Measurements from ENCODE around the gene DGCR8.

Gene DGCR8

DNA sequence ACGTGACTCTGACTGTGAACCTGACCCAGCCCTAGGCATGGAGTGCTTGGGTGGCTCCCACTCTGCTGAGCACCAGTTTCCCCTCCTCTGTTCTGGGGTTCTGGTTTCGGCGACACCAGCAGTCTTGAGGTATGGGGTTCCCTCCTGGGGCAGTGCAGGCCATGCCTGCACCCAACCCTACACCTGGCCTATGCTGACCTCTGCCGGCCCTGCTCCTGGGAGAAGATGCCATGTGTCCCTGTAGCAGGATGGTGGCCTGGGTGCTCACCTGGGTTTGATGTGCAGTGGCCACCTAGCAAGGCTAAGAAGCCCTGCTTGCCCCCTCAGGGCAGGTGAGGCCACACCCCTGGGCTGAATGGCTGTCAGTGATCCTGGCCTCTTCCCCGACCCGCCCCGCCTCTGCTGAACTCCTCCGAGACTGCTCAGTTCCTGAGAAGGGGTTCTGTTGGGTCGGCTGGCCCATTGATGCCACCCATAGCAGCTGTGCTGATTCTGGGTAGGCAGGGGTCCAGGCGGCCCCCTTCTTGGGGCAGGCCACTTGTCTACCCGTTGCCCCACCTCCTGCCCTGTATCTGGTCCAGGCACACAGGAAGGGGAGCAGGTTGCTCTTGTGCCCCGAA, 54.0 kb downstream of the DGCR8 start:
- H3K4me1 ChIP-seq (ENCODE audit: control insufficient read depth in 1 of 2, insufficient read depth in 2 of 2, low read length in 2 of 2), result peaks cover 7 to 28% of the 10 kb centered on the region in 2 donors
- peak overlapping the region in 1 of 2 donors; percentile 18 for H3K9ac ChIP-seq (ENCODE audit: low read depth in 1 of 2, low read length in 2 of 2)
- H3K4me3 ChIP-seq (ENCODE audit: low read depth in 1 of 2, low read length in 2 of 2), result no peak overlapping the region
- no peaks in the 10 kb centered on the region for H3K27me3 ChIP-seq (ENCODE audit: control insufficient read depth in 1 of 2, insufficient read depth in 2 of 2, low read length in 2 of 2)
- H3K36me3 ChIP-seq (ENCODE audit: control insufficient read depth in 1 of 2, insufficient read depth in 2 of 2, low read length in 2 of 2), result no peaks in the 10 kb centered on the region
- H3K27ac ChIP-seq (ENCODE audit: low read depth, low read length), result no peak overlapping the region
- no peaks in the 10 kb centered on the region for H3K9me3 ChIP-seq (ENCODE audit: control insufficient read depth in 1 of 2, low read length in 2 of 2)

DNA sequence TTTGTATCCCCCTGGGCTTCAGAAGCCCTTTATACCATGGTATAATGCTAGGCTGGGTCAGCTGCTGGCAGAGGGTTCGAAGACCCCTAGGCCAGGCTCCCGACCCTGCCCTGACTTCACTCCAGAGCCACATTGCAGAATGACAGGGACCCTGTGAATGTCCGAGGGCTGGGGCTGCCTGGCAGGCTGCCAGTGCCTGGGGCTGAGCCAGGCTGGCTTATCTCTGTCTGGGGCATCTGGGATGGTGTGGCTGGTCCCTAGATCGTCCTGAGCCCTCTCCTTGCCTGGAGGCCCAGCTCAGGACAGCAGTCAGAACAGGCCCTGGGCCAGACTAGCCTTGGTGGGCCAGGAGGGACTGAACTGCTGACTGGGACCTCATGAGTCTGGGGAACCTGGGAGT, 55.2 kb downstream of the DGCR8 start:
- no peaks in the 10 kb centered on the region for H3K27me3 ChIP-seq (ENCODE audit: control insufficient read depth in 1 of 2, insufficient read depth in 2 of 2, low read length in 2 of 2)
- no peaks in the 10 kb centered on the region for H3K9me3 ChIP-seq (ENCODE audit: control insufficient read depth in 1 of 2, low read length in 2 of 2)
- no peak overlapping the region for H3K27ac ChIP-seq (ENCODE audit: low read depth, low read length)
- H3K4me3 ChIP-seq (ENCODE audit: low read depth in 1 of 2, low read length in 2 of 2), result no peak overlapping the region
- peaks cover 7 to 20% of the 10 kb centered on the region in 2 donors for H3K4me1 ChIP-seq (ENCODE audit: control insufficient read depth in 1 of 2, insufficient read depth in 2 of 2, low read length in 2 of 2)
- peaks cover 4 to 6% of the 10 kb centered on the region in 2 donors for H3K36me3 ChIP-seq (ENCODE audit: control insufficient read depth in 1 of 2, insufficient read depth in 2 of 2, low read length in 2 of 2)
- H3K9ac ChIP-seq (ENCODE audit: low read depth in 1 of 2, low read length in 2 of 2), result no peak overlapping the region

DNA sequence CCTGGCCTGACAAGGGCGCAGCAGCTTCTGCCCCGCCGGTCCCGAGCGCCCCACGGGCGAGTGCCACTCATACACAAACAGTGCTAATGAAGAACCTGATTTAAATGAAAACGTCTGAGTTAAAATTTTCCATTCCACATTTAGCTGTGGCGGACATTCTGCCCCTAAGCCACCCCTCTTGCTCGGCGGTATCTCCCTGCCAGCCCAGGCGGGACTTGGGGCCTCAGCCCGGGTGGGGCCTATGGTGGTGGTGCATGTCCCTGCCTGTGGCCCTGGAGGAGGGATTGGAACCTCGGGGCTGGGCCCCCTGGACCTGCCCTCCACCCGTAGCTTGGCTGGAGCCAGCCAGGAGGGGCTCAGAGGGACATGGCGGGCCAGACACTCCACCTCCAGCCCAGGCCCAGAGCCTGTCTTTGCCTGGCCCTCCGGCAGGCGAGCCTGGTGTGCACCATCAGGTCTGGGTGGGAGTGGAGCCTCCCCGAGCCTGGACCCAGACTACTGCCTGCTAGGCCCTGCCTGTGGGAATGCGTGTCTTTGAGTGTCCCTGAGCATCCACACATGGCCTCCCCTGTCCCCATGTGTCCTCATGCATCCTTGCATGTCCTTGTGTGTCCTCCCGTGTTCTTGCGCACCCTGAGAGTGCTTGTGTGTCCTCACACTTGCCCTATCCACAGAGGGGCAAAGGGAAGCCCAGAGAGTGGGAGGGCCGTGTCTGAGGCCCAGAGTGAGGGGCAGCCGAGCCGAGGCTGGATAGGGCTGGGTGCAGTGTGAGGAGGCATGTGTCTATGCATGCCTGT, 56.0 kb downstream of the DGCR8 start:
- Histone ChIP-seq H3K9ac (ENCODE audit: low read depth in 1 of 2, low read length in 2 of 2) (no peak overlapping the region), H3K27me3 (ENCODE audit: control insufficient read depth in 1 of 2, insufficient read depth in 2 of 2, low read length in 2 of 2) (no peaks in the 10 kb centered on the region), H3K4me3 (ENCODE audit: low read depth in 1 of 2, low read length in 2 of 2) (no peak overlapping the region), H3K36me3 (ENCODE audit: control insufficient read depth in 1 of 2, insufficient read depth in 2 of 2, low read length in 2 of 2) (peaks cover 4 to 6% of the 10 kb centered on the region in 2 donors), H3K4me1 (ENCODE audit: control insufficient read depth in 1 of 2, insufficient read depth in 2 of 2, low read length in 2 of 2) (peaks cover 7 to 14% of the 10 kb centered on the region in 2 donors), H3K9me3 (ENCODE audit: control insufficient read depth in 1 of 2, low read length in 2 of 2) (no peaks in the 10 kb centered on the region), H3K27ac (ENCODE audit: low read depth, low read length) (no peak overlapping the region)

DNA sequence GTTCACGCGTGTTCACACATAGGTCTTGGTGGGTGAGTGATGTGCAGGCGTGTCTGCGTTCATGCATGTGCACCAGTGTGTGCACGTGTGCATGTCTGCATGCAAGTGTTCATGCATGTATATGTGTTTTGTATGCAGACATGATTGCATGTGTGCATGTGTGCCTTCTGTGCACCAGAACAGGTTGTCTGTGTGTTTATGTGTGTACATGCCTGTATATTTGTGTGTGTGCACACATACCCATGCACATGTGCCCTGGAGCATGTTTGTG, 56.5 kb downstream of the DGCR8 start:
- H3K9me3 ChIP-seq (ENCODE audit: control insufficient read depth in 1 of 2, low read length in 2 of 2), result no peaks in the 10 kb centered on the region
- no peaks in the 10 kb centered on the region for H3K27me3 ChIP-seq (ENCODE audit: control insufficient read depth in 1 of 2, insufficient read depth in 2 of 2, low read length in 2 of 2)
- H3K4me3 ChIP-seq (ENCODE audit: low read depth in 1 of 2, low read length in 2 of 2), result no peak overlapping the region
- no peak overlapping the region for H3K9ac ChIP-seq (ENCODE audit: low read depth in 1 of 2, low read length in 2 of 2)
- peaks cover 7 to 14% of the 10 kb centered on the region in 2 donors for H3K4me1 ChIP-seq (ENCODE audit: control insufficient read depth in 1 of 2, insufficient read depth in 2 of 2, low read length in 2 of 2)
- peaks cover 4 to 6% of the 10 kb centered on the region in 2 donors for H3K36me3 ChIP-seq (ENCODE audit: control insufficient read depth in 1 of 2, insufficient read depth in 2 of 2, low read length in 2 of 2)
- H3K27ac ChIP-seq (ENCODE audit: low read depth, low read length), result no peak overlapping the region

DNA sequence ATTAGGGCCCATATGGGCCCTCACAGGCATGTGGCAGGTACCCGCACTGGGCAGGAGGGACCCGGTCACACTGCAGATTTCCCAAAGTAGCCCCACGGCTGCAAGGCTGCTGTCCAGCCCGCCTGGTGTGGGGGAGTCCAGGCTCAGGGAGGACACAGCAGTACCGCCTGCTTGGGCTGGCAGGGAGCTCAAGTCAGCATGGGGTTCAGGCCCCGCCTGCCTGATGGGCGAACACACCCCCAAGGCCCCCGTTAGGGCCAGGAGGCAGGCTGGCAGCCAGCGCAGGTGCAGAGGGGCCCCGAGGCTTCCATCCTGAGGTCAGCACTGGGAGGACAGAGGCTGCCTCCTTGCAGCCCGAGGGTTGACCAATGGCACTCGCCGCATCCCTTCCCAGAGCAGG, 57.1 kb downstream of the DGCR8 start:
- no peak overlapping the region for H3K4me3 ChIP-seq (ENCODE audit: low read depth in 1 of 2, low read length in 2 of 2)
- peaks cover 4 to 6% of the 10 kb centered on the region in 2 donors for H3K36me3 ChIP-seq (ENCODE audit: control insufficient read depth in 1 of 2, insufficient read depth in 2 of 2, low read length in 2 of 2)
- H3K27ac ChIP-seq (ENCODE audit: low read depth, low read length), result no peak overlapping the region
- no peaks in the 10 kb centered on the region for H3K9me3 ChIP-seq (ENCODE audit: control insufficient read depth in 1 of 2, low read length in 2 of 2)
- peaks cover 7 to 13% of the 10 kb centered on the region in 2 donors for H3K4me1 ChIP-seq (ENCODE audit: control insufficient read depth in 1 of 2, insufficient read depth in 2 of 2, low read length in 2 of 2)
- no peak overlapping the region for H3K9ac ChIP-seq (ENCODE audit: low read depth in 1 of 2, low read length in 2 of 2)
- no peaks in the 10 kb centered on the region for H3K27me3 ChIP-seq (ENCODE audit: control insufficient read depth in 1 of 2, insufficient read depth in 2 of 2, low read length in 2 of 2)

DNA sequence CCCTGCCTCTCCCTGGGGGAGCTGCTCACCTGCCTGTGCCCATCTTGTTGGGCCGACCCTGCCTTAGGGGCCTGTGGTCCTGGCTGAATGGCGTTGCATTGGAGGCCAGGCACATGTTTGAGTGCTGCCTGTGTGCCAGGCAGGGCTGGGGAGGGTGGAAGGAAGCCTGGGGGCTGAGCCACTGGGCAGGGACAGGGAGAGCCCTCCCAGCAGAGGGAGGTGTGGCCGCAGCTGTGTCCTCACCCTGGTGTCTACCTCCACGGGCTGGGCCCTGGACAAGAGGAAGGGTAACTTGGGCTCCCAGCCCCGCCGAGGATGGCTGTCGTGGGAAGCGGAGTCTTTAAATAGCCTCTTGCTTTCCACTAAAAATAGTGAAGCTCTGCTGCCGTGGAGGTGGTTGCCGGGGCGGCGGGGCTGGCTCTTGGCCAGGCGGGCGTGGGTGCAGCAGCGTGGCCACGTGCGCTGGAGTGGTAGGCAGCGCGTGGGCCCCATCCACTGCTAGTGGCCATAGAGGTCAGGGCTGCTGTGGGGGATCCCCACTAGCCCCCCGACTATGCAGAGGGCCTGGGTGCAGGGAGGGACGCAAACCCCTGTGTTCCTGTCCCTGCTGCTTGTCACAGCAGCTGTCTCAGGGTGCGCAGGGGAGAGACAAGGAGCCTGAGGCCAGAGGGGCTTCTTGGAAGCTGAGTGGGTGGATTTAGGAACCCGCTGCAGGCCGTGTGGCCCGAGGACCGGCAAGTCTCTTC, 57.8 kb downstream of the DGCR8 start:
- no peak overlapping the region for H3K4me3 ChIP-seq (ENCODE audit: low read depth in 1 of 2, low read length in 2 of 2)
- peaks cover 4 to 6% of the 10 kb centered on the region in 2 donors for H3K36me3 ChIP-seq (ENCODE audit: control insufficient read depth in 1 of 2, insufficient read depth in 2 of 2, low read length in 2 of 2)
- no peaks in the 10 kb centered on the region for H3K27me3 ChIP-seq (ENCODE audit: control insufficient read depth in 1 of 2, insufficient read depth in 2 of 2, low read length in 2 of 2)
- no peak overlapping the region for H3K9ac ChIP-seq (ENCODE audit: low read depth in 1 of 2, low read length in 2 of 2)
- H3K9me3 ChIP-seq (ENCODE audit: control insufficient read depth in 1 of 2, low read length in 2 of 2), result no peaks in the 10 kb centered on the region
- no peak overlapping the region for H3K27ac ChIP-seq (ENCODE audit: low read depth, low read length)
- H3K4me1 ChIP-seq (ENCODE audit: control insufficient read depth in 1 of 2, insufficient read depth in 2 of 2, low read length in 2 of 2), result peaks cover 2 to 6% of the 10 kb centered on the region in 2 donors

DNA sequence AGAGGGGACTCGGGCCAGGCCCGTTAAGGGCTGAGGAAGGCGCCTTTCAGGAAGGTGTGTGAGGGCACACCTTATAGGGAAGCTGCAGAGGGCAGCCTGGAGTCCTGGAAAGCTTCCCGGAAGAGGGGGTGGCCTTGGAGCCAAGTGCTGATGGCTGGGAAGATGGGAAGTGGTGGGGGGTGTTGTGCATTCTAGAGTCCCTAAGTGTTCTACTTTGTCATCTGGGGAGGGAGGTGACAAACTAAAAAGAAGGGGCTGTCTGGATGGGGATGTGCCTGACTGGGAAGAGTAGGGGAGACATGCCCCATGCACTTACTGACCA, 58.3 kb downstream of the DGCR8 start:
- Histone ChIP-seq H3K36me3 (ENCODE audit: control insufficient read depth in 1 of 2, insufficient read depth in 2 of 2, low read length in 2 of 2) (peaks cover 4 to 6% of the 10 kb centered on the region in 2 donors), H3K4me3 (ENCODE audit: low read depth in 1 of 2, low read length in 2 of 2) (no peak overlapping the region), H3K9ac (ENCODE audit: low read depth in 1 of 2, low read length in 2 of 2) (no peak overlapping the region), H3K9me3 (ENCODE audit: control insufficient read depth in 1 of 2, low read length in 2 of 2) (no peaks in the 10 kb centered on the region), H3K27me3 (ENCODE audit: control insufficient read depth in 1 of 2, insufficient read depth in 2 of 2, low read length in 2 of 2) (no peaks in the 10 kb centered on the region), H3K27ac (ENCODE audit: low read depth, low read length) (no peak overlapping the region), H3K4me1 (ENCODE audit: control insufficient read depth in 1 of 2, insufficient read depth in 2 of 2, low read length in 2 of 2) (peaks cover 0 to 3% of the 10 kb centered on the region in 2 donors)

DNA sequence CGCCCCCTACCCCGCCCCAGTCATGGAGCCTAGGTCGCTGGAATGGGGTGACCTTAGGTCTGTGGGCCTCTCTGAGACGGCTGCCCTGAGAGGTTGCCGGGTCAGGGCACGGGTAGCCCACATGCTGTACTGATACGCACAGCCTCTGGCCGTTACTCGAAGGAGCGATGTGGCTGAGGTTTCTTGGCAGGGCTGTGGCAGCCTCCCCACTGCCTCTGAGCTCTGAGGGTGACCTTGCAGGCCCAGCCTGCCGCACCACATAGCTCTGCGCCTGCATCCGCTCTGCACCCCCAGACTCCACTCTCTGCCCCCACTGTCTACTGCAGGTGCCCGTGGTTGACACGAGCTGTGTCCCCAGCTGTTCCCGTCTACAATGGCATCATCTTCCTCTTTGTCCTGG, 58.8 kb downstream of the DGCR8 start:
- Histone ChIP-seq H3K27me3 (ENCODE audit: control insufficient read depth in 1 of 2, insufficient read depth in 2 of 2, low read length in 2 of 2) (no peaks in the 10 kb centered on the region), H3K27ac (ENCODE audit: low read depth, low read length) (no peak overlapping the region), H3K4me3 (ENCODE audit: low read depth in 1 of 2, low read length in 2 of 2) (no peak overlapping the region), H3K36me3 (ENCODE audit: control insufficient read depth in 1 of 2, insufficient read depth in 2 of 2, low read length in 2 of 2) (peaks cover 4 to 6% of the 10 kb centered on the region in 2 donors), H3K9me3 (ENCODE audit: control insufficient read depth in 1 of 2, low read length in 2 of 2) (no peaks in the 10 kb centered on the region), H3K4me1 (ENCODE audit: control insufficient read depth in 1 of 2, insufficient read depth in 2 of 2, low read length in 2 of 2) (peaks cover 0 to 3% of the 10 kb centered on the region in 2 donors), H3K9ac (ENCODE audit: low read depth in 1 of 2, low read length in 2 of 2) (no peak overlapping the region)

DNA sequence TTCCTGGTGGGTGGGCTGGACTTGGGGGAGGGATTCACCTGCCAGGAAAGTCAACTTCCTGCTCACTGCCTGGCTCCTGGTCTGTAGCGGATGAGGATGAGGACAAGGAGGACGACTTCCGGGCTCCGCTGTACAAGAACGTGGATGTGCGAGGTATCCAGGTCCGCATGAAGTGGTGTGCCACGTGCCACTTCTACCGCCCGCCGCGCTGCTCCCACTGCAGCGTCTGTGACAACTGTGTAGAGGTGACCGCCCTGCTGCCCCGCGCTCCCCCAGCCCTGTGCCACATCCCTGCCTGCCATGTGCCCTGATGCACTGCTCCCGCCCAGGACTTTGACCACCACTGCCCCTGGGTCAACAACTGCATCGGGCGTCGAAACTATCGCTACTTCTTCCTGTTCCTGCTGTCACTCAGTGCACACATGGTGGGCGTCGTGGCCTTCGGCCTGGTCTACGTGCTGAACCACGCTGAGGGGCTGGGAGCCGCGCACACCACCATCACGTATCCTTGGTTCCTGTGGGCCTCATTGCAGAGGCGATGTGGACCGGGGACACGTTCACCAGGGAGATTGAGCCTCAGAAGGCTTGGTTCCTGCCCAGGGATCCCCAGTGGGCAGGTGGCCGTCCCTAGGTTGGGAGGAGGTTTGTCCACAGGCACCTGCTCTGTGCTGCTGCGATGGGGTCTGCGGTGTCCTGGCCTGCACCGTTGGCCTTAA, 59.5 kb downstream of the DGCR8 start:
- Histone ChIP-seq H3K9me3 (ENCODE audit: control insufficient read depth in 1 of 2, low read length in 2 of 2) (no peaks in the 10 kb centered on the region), H3K4me1 (ENCODE audit: control insufficient read depth in 1 of 2, insufficient read depth in 2 of 2, low read length in 2 of 2) (peaks cover 0 to 3% of the 10 kb centered on the region in 2 donors), H3K36me3 (ENCODE audit: control insufficient read depth in 1 of 2, insufficient read depth in 2 of 2, low read length in 2 of 2) (peaks cover 4 to 6% of the 10 kb centered on the region in 2 donors), H3K4me3 (ENCODE audit: low read depth in 1 of 2, low read length in 2 of 2) (no peak overlapping the region), H3K9ac (ENCODE audit: low read depth in 1 of 2, low read length in 2 of 2) (no peak overlapping the region), H3K27ac (ENCODE audit: low read depth, low read length) (no peak overlapping the region), H3K27me3 (ENCODE audit: control insufficient read depth in 1 of 2, insufficient read depth in 2 of 2, low read length in 2 of 2) (no peaks in the 10 kb centered on the region)

DNA sequence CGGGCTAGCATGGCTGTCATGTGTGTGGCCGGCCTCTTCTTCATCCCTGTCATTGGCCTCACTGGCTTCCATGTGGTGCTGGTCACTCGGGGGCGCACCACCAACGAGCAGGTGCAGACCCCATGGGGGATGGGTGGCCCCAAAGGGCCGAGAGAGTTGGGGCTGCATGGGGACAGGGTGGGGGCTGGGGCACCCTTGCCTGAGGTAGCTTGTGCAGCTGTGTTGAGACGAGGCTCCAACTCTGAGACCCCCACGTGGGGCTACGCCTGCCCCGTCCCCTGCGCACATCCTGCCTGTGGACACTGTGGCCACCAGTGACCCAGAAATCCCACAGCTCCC, 60.0 kb downstream of the DGCR8 start:
- H3K4me3 ChIP-seq (ENCODE audit: low read depth in 1 of 2, low read length in 2 of 2), result no peak overlapping the region
- no peaks in the 10 kb centered on the region for H3K9me3 ChIP-seq (ENCODE audit: control insufficient read depth in 1 of 2, low read length in 2 of 2)
- H3K27ac ChIP-seq (ENCODE audit: low read depth, low read length), result no peak overlapping the region
- no peaks in the 10 kb centered on the region for H3K27me3 ChIP-seq (ENCODE audit: control insufficient read depth in 1 of 2, insufficient read depth in 2 of 2, low read length in 2 of 2)
- peaks cover 4 to 6% of the 10 kb centered on the region in 2 donors for H3K36me3 ChIP-seq (ENCODE audit: control insufficient read depth in 1 of 2, insufficient read depth in 2 of 2, low read length in 2 of 2)
- peaks cover 0 to 3% of the 10 kb centered on the region in 2 donors for H3K4me1 ChIP-seq (ENCODE audit: control insufficient read depth in 1 of 2, insufficient read depth in 2 of 2, low read length in 2 of 2)
- H3K9ac ChIP-seq (ENCODE audit: low read depth in 1 of 2, low read length in 2 of 2), result no peak overlapping the region

All from duodenal mucosa (tissue), 2 donors.